ENCODE data around the gene ATAD3B.

GRCh38 chr1:1461721-1462317 is 9.7 kb upstream of the ATAD3B start:
- TF ChIP-seq CTCF (IDR thresholded peaks at IDR 0.05; ENCODE audit: low read depth, low read length) (no peak), MAX (IDR thresholded peaks at IDR 0.05; ENCODE audit: low read depth, low read length) (no peak), POLR2A (IDR thresholded peaks at IDR 0.05; ENCODE audit: extremely low read depth, insufficient read length) (no peak)

Measured in NB4 (cell line).